ENCODE measurements around the gene MYO1D.

The MYO1D gene

GRCh38 chr17:32553168-32553567, 323.8 kb downstream of the MYO1D start:
- no peaks in the 10 kb centered on the region for H3K27me3 ChIP-seq (ENCODE audit: insufficient read depth, low read length)
- H3K9me3 ChIP-seq (ENCODE audit: insufficient read depth, low read depth, low read length) = no peaks in the 10 kb centered on the region
- H3K9ac ChIP-seq (ENCODE audit: low read depth, low read length) = no peak overlapping the region
- H3K4me3 ChIP-seq (ENCODE audit: low read length) = no peak overlapping the region
- H3K36me3 ChIP-seq (ENCODE audit: insufficient read depth, low read depth, low read length) = no peaks in the 10 kb centered on the region
- peaks cover 7% of the 10 kb centered on the region for H3K4me1 ChIP-seq (ENCODE audit: insufficient read depth, low read length)
- H3K27ac ChIP-seq (ENCODE audit: low read length) = no peak overlapping the region

GRCh38 chr17:32552280-32552679, 324.6 kb downstream of the MYO1D start:
- Histone ChIP-seq H3K36me3 (ENCODE audit: insufficient read depth, low read depth, low read length) (no peaks in the 10 kb centered on the region), H3K27ac (ENCODE audit: low read length) (no peak overlapping the region), H3K27me3 (ENCODE audit: insufficient read depth, low read length) (no peaks in the 10 kb centered on the region), H3K4me1 (ENCODE audit: insufficient read depth, low read length) (peaks cover 8% of the 10 kb centered on the region), H3K9ac (ENCODE audit: low read depth, low read length) (no peak overlapping the region), H3K9me3 (ENCODE audit: insufficient read depth, low read depth, low read length) (no peaks in the 10 kb centered on the region), H3K4me3 (ENCODE audit: low read length) (no peak overlapping the region)

GRCh38 chr17:32551186-32551955, 325.6 kb downstream of the MYO1D start:
- Histone ChIP-seq H3K9ac (ENCODE audit: low read depth, low read length) (no peak overlapping the region), H3K4me3 (ENCODE audit: low read length) (no peak overlapping the region), H3K4me1 (ENCODE audit: insufficient read depth, low read length) (peaks cover 17% of the 10 kb centered on the region), H3K27ac (ENCODE audit: low read length) (no peak overlapping the region), H3K9me3 (ENCODE audit: insufficient read depth, low read depth, low read length) (no peaks in the 10 kb centered on the region), H3K27me3 (ENCODE audit: insufficient read depth, low read length) (no peaks in the 10 kb centered on the region), H3K36me3 (ENCODE audit: insufficient read depth, low read depth, low read length) (no peaks in the 10 kb centered on the region)

- Histone ChIP-seq H3K36me3 (ENCODE audit: insufficient read depth, low read depth, low read length) (no peaks in the 10 kb centered on the region), H3K4me3 (ENCODE audit: low read length) (no peak overlapping the region), H3K27me3 (ENCODE audit: insufficient read depth, low read length) (no peaks in the 10 kb centered on the region), H3K9ac (ENCODE audit: low read depth, low read length) (no peak overlapping the region), H3K4me1 (ENCODE audit: insufficient read depth, low read length) (peaks cover 25% of the 10 kb centered on the region), H3K27ac (ENCODE audit: low read length) (no peak overlapping the region), H3K9me3 (ENCODE audit: insufficient read depth, low read depth, low read length) (no peaks in the 10 kb centered on the region)
These were observed 327.4 kb downstream of the MYO1D start for GRCh38 chr17:32549559-32549958.

- no peaks in the 10 kb centered on the region for H3K27me3 ChIP-seq (ENCODE audit: insufficient read depth, low read length)
- no peaks in the 10 kb centered on the region for H3K36me3 ChIP-seq (ENCODE audit: insufficient read depth, low read depth, low read length)
- H3K4me3 ChIP-seq (ENCODE audit: low read length) = peak overlapping the region; percentile 37; the same call in 1 of the 2 replicates
- H3K9ac ChIP-seq (ENCODE audit: low read depth, low read length) = peak overlapping the region; percentile 33; the same call in 1 of the 2 replicates
- no peak overlapping the region for H3K27ac ChIP-seq (ENCODE audit: low read length)
- peaks cover 32% of the 10 kb centered on the region for H3K4me1 ChIP-seq (ENCODE audit: insufficient read depth, low read length)
- H3K9me3 ChIP-seq (ENCODE audit: insufficient read depth, low read depth, low read length) = no peaks in the 10 kb centered on the region
These were observed 330.9 kb downstream of the MYO1D start for GRCh38 chr17:32546031-32546444.

- no peak overlapping the region for H3K9ac ChIP-seq (ENCODE audit: low read depth, low read length)
- H3K27me3 ChIP-seq (ENCODE audit: insufficient read depth, low read length) = no peaks in the 10 kb centered on the region
- no peaks in the 10 kb centered on the region for H3K36me3 ChIP-seq (ENCODE audit: insufficient read depth, low read depth, low read length)
- no peaks in the 10 kb centered on the region for H3K9me3 ChIP-seq (ENCODE audit: insufficient read depth, low read depth, low read length)
- peaks cover 30% of the 10 kb centered on the region for H3K4me1 ChIP-seq (ENCODE audit: insufficient read depth, low read length)
- no peak overlapping the region for H3K4me3 ChIP-seq (ENCODE audit: low read length)
- H3K27ac ChIP-seq (ENCODE audit: low read length) = no peak overlapping the region
These were observed 334.7 kb downstream of the MYO1D start for GRCh38 chr17:32542186-32542585.

GRCh38 chr17:32541640-32542039, 335.3 kb downstream of the MYO1D start:
- no peaks in the 10 kb centered on the region for H3K27me3 ChIP-seq (ENCODE audit: insufficient read depth, low read length)
- H3K9ac ChIP-seq (ENCODE audit: low read depth, low read length) = no peak overlapping the region
- no peaks in the 10 kb centered on the region for H3K36me3 ChIP-seq (ENCODE audit: insufficient read depth, low read depth, low read length)
- peaks cover 28% of the 10 kb centered on the region for H3K4me1 ChIP-seq (ENCODE audit: insufficient read depth, low read length)
- no peak overlapping the region for H3K4me3 ChIP-seq (ENCODE audit: low read length)
- no peaks in the 10 kb centered on the region for H3K9me3 ChIP-seq (ENCODE audit: insufficient read depth, low read depth, low read length)
- no peak overlapping the region for H3K27ac ChIP-seq (ENCODE audit: low read length)

GRCh38 chr17:32536736-32537643, 339.9 kb downstream of the MYO1D start:
- Histone ChIP-seq H3K9ac (ENCODE audit: low read depth, low read length) (no peak overlapping the region), H3K36me3 (ENCODE audit: insufficient read depth, low read depth, low read length) (no peaks in the 10 kb centered on the region), H3K9me3 (ENCODE audit: insufficient read depth, low read depth, low read length) (no peaks in the 10 kb centered on the region), H3K4me1 (ENCODE audit: insufficient read depth, low read length) (peaks cover 7% of the 10 kb centered on the region; the same call in 1 of the 2 replicates), H3K4me3 (ENCODE audit: low read length) (no peak overlapping the region), H3K27me3 (ENCODE audit: insufficient read depth, low read length) (no peaks in the 10 kb centered on the region), H3K27ac (ENCODE audit: low read length) (no peak overlapping the region)

- peaks cover 4% of the 10 kb centered on the region; the same call in 1 of the 2 replicates for H3K4me1 ChIP-seq (ENCODE audit: insufficient read depth, low read length)
- H3K27ac ChIP-seq (ENCODE audit: low read length) = no peak overlapping the region
- H3K4me3 ChIP-seq (ENCODE audit: low read length) = no peak overlapping the region
- no peaks in the 10 kb centered on the region for H3K9me3 ChIP-seq (ENCODE audit: insufficient read depth, low read depth, low read length)
- no peaks in the 10 kb centered on the region for H3K27me3 ChIP-seq (ENCODE audit: insufficient read depth, low read length)
- H3K9ac ChIP-seq (ENCODE audit: low read depth, low read length) = no peak overlapping the region
- no peaks in the 10 kb centered on the region for H3K36me3 ChIP-seq (ENCODE audit: insufficient read depth, low read depth, low read length)
These were observed 343.6 kb downstream of the MYO1D start for GRCh38 chr17:32533296-32533695.

- Histone ChIP-seq H3K9me3 (ENCODE audit: insufficient read depth, low read depth, low read length) (no peaks in the 10 kb centered on the region), H3K36me3 (ENCODE audit: insufficient read depth, low read depth, low read length) (no peaks in the 10 kb centered on the region), H3K9ac (ENCODE audit: low read depth, low read length) (no peak overlapping the region), H3K27me3 (ENCODE audit: insufficient read depth, low read length) (no peaks in the 10 kb centered on the region), H3K4me3 (ENCODE audit: low read length) (no peak overlapping the region), H3K27ac (ENCODE audit: low read length) (no peak overlapping the region), H3K4me1 (ENCODE audit: insufficient read depth, low read length) (no peaks in the 10 kb centered on the region)
These were observed 347.3 kb downstream of the MYO1D start for GRCh38 chr17:32529604-32530003.

GRCh38 chr17:32528825-32529224, 348.1 kb downstream of the MYO1D start:
- Histone ChIP-seq H3K9me3 (ENCODE audit: insufficient read depth, low read depth, low read length) (no peaks in the 10 kb centered on the region), H3K4me3 (ENCODE audit: low read length) (no peak overlapping the region)

More at GRCh38 chr17:32528825-32529224, 348.1 kb downstream of the MYO1D start:
- Histone ChIP-seq H3K4me1 (ENCODE audit: insufficient read depth, low read length) (peaks cover 2% of the 10 kb centered on the region; the same call in 1 of the 2 replicates), H3K36me3 (ENCODE audit: insufficient read depth, low read depth, low read length) (no peaks in the 10 kb centered on the region), H3K9ac (ENCODE audit: low read depth, low read length) (no peak overlapping the region), H3K27ac (ENCODE audit: low read length) (no peak overlapping the region), H3K27me3 (ENCODE audit: insufficient read depth, low read length) (no peaks in the 10 kb centered on the region)

Measured in iPS-20b (cell line).